ENCODE data around the gene IFIT5. TPM values are rescaled to one million over a fixed set of nuclear protein-coding genes. Genes with fewer than 3 reads are reported as not detected.
"Not testable (repeated sequence)": the region's sequence is repeated elsewhere in the genome, so short reads cannot be mapped to it uniquely, and the experiment has no call there.

The IFIT5 gene
- total and polyA plus RNA-seq, 2 donors = 12.3 to 34.9 TPM

DNA sequence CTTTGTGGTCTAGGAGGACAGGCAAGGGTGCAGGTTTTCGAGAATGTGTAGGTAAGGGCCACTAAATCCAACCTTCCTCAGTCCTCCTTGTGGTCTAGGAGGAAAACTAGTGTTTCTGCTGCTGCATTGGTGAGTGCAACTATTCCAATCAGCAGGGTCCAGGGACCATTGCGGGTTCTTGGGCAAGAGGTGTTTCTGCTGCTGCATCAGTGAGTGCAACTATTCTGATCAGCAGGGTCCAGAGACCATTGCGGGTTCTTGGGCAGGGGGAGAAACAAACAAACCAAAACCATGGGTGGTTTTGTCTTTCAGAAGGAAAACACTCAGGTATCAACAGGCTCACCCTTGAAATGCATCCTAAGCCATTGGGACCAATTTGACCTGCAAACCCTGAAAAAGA is 6.6 kb upstream of the IFIT5 start:
- WGBS = over 99% methylated on average over 3 of the region's 3 CpGs
- not testable (repeated sequence) for H3K36me3 ChIP-seq (ENCODE audit: insufficient read depth); DNase-seq (ENCODE audit: extremely low spot score); H3K27ac ChIP-seq (ENCODE audit: low read depth); H3K4me3 ChIP-seq (ENCODE audit: low read depth, low read length); H3K4me1 ChIP-seq (ENCODE audit: insufficient read depth)

DNA sequence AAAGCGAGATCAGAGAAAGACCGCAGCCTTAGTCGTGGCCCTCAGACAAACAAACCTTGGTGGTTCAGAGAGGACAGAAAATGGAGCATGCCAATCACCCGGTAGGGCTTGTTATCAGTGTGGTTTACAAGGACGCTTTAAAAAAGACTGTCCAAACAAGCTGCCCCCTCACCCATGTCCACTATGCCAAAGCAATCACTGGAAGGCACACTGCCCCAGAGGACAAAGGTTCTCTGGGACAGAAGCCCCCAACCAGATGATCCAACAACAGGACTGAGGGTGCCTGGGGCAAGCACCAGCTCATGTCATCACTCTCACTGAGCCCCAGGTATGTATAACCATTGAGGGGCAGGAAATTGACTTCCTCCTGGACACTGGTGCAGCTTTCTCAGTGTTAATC is 5.1 kb upstream of the IFIT5 start:
- DNase-seq (ENCODE audit: extremely low spot score); H3K27ac ChIP-seq (ENCODE audit: low read depth); H3K4me1 ChIP-seq (ENCODE audit: insufficient read depth); H3K4me3 ChIP-seq (ENCODE audit: low read depth, low read length); H3K36me3 ChIP-seq (ENCODE audit: insufficient read depth): not testable (repeated sequence)
- WGBS = 95% methylated on average over 5 of the region's 5 CpGs

DNA sequence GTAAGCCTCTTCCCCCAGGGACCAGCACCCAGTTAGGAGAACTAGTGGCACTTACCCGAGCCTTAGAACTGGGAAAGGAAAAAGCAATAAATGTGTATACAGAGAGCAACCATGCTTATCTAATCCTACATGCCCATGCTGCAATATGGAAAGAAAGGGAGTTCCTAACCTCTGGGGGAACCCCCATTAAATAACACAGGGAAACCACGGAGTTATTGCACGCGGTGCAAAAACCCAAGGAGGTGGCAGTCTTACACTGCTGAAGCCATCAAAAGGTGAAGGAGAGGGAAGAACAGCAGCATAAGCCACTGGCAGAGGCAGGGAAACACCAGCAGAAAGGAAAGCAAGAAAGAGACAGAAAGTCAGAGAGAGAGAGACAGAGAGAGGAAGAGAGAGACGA is 3.8 kb upstream of the IFIT5 start:
- not testable (repeated sequence) for H3K4me3 ChIP-seq (ENCODE audit: low read depth, low read length); H3K36me3 ChIP-seq (ENCODE audit: insufficient read depth); DNase-seq (ENCODE audit: extremely low spot score); H3K27ac ChIP-seq (ENCODE audit: low read depth); H3K4me1 ChIP-seq (ENCODE audit: insufficient read depth)
- WGBS = 94% methylated on average over 5 of the region's 5 CpGs

DNA sequence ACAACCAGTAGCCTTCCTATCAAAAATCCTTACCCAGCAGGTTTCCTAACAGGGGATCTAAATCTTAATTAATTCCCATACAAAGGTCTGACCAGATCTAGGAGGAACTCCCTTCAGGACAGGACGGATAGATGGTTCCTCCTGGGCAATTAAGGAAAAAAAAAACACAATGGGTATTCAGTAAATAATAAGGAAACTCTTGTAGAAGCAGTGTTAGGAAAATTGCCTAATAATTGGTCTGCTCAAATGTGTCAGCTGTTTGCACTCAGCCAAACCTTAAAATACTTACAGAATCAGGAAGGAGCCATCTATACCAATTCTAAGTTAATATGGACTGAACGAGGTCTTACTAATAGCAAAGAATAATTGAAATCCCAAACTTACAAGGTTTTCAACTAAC is 3.2 kb upstream of the IFIT5 start:
- DNase-seq (ENCODE audit: extremely low spot score); H3K4me1 ChIP-seq (ENCODE audit: insufficient read depth); H3K4me3 ChIP-seq (ENCODE audit: low read depth, low read length); H3K36me3 ChIP-seq (ENCODE audit: insufficient read depth); H3K27ac ChIP-seq (ENCODE audit: low read depth): not testable (repeated sequence)
- WGBS = 87% methylated on average over 2 of the region's 2 CpGs

DNA sequence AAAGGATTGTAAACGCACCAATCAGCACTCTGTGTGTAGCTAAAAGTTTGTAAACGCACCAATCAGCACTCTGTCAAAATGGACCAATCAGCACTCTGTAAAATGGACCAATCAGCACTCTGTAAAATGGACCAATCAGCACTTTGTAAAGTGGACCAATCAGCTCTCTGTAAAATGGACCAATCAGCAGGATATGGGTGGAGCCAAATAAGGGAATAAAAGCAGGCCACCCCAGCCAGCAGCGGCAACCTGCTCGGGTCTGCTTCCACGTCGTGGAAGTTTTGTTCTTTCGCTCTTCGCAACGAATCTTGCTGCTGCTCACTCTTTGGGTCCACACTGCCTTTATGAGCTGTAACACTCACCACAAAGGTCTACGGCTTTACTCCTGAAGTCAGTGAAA is 2.1 kb upstream of the IFIT5 start:
- not testable (repeated sequence) for H3K4me3 ChIP-seq (ENCODE audit: low read depth, low read length); H3K36me3 ChIP-seq (ENCODE audit: insufficient read depth); DNase-seq (ENCODE audit: extremely low spot score); H3K4me1 ChIP-seq (ENCODE audit: insufficient read depth); H3K27ac ChIP-seq (ENCODE audit: low read depth)
- WGBS = 86% methylated on average over 10 of the region's 10 CpGs

DNA sequence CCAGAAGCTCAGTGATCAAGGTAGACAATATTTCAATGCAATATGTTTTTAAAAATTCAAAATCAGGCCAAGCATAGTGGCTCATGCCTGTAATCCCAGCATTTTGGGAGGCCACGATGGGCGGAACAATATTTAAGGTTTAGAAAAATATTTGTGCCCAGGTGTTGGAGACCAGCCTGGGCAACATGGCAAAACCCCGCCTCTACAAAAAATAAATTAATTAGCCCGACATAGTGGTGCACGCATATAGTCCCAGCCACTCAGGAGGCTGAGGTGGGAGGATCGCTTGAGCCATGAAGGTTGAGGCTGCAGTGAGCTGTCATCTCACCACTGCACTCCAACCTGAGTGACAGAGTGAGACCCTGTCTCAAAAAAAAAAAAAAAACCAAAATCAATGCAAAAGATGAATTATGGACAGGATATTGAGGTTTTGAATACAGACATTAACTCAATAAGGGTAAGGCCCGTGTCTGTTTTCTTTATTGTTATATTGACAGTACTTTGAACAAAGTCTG is 913 bp upstream of the IFIT5 start:
- no peak for DNase-seq (ENCODE audit: extremely low spot score)
- Histone ChIP-seq H3K4me1 (ENCODE audit: insufficient read depth) (no peaks in the 10 kb centered on the region), H3K36me3 (ENCODE audit: insufficient read depth) (no peaks in the 10 kb centered on the region), H3K27ac (ENCODE audit: low read depth) (peak overlapping the region; percentile 95), H3K4me3 (ENCODE audit: low read depth, low read length) (no peak overlapping the region)
- 85% methylated on average over 7 of the region's 7 CpGs for WGBS

DNA sequence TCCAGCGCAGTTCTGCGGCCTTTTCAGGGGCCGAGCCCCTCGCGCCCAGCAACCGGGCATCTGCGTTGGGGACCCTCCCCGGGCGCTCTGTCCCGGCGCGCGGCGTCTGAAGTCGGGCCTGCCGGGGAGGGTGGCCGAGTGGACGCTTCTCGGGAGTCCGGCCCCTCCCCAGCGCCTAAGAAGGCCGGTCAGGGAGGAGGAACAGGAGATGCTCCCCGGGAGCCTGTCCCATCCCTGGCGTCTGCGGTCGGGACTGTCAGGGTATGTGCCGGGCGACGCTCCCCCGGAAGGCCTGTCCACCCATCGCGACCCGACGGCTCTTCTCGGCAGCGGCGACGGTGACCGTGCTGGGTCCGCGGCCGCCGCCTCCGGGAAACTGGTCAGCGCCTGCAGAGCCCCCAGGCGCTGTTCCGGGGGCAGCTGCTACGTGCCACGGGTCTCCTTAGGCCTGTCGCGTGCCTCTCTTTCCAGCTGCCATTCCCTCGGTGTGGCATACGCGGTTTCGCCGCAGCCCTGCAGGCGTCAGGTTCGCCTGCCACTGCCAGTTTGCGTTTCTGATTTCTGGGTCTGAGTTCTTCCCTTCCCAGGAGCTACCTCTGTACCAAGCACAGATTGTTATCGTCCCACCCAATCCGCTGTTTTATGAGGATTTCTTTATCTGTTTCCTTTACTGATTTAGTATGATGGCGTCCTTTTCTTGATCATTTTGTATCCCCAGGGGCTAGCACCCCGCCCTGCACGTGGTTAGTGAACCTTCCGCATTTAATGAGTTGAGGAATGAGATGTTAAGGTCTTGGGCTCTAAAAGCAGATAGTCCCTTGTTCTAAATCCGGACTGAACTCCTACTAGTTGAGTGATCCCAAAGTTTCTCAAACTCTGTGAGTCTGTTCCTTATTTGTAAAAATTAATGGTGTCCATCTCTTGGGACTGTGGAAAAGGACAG is 782 bp downstream of the IFIT5 start:
- DNase-seq (ENCODE audit: extremely low spot score) = no peak

DNA sequence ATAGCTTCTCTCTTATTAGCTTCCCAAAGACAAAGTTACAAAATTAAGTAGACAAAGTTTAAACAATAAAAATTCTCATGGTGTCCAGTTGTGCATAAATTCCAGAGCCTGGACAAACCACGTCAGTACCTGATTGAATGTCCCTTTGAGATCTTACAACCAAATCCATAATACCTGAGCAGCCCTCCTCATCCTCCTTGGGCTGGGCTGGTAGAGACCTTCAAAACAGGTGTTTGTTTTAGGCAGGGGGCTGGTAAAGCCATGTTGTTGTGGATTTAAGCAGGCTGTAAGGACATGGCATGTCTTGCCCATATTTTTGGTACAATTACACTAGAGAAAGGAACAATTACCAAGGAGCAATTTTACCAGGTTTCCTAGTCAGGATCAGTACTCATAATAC is 2.1 kb downstream of the IFIT5 start:
- no peak for DNase-seq (ENCODE audit: extremely low spot score)
- 90% methylated on average over 1 of the region's 1 CpG for WGBS
- H3K27ac ChIP-seq (ENCODE audit: low read depth) = no peak overlapping the region
- no peaks in the 10 kb centered on the region for H3K36me3 ChIP-seq (ENCODE audit: insufficient read depth)
- no peak overlapping the region for H3K4me3 ChIP-seq (ENCODE audit: low read depth, low read length)
- no peaks in the 10 kb centered on the region for H3K4me1 ChIP-seq (ENCODE audit: insufficient read depth)

More for the DNA sequence above, 782 bp downstream of the IFIT5 start:
- WGBS = 1% methylated on average over 66 of the region's 66 CpGs
- Histone ChIP-seq H3K27ac (ENCODE audit: low read depth) (peak overlapping the region; percentile 95), H3K36me3 (ENCODE audit: insufficient read depth) (no peaks in the 10 kb centered on the region), H3K4me3 (ENCODE audit: low read depth, low read length) (peak overlapping the region; percentile 83), H3K4me1 (ENCODE audit: insufficient read depth) (no peaks in the 10 kb centered on the region)

DNA sequence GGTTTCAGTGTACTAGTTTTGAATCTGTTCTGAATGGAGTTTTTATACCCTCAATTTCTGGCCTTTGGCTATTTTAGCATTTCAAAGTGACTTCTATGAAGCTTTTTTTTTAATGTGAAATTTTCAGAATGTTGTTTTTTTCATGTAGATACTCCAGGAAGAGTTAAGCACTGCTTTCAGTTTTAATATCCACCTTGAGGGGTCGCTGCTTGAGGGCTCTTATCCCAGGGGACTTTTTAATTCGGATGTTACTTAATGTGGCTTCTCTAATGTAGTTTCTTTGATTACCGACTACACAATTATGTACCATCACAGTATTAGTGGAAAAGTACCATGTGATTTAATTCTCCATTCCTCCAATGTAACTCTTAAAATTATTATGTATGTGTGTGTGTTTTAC is 5.2 kb downstream of the IFIT5 start:
- Histone ChIP-seq H3K27ac (ENCODE audit: low read depth) (no peak overlapping the region), H3K36me3 (ENCODE audit: insufficient read depth) (no peaks in the 10 kb centered on the region), H3K4me3 (ENCODE audit: low read depth, low read length) (no peak overlapping the region), H3K4me1 (ENCODE audit: insufficient read depth) (no peaks in the 10 kb centered on the region)
- 45% methylated on average over 3 of the region's 3 CpGs for WGBS
- DNase-seq (ENCODE audit: extremely low spot score) = no peak

DNA sequence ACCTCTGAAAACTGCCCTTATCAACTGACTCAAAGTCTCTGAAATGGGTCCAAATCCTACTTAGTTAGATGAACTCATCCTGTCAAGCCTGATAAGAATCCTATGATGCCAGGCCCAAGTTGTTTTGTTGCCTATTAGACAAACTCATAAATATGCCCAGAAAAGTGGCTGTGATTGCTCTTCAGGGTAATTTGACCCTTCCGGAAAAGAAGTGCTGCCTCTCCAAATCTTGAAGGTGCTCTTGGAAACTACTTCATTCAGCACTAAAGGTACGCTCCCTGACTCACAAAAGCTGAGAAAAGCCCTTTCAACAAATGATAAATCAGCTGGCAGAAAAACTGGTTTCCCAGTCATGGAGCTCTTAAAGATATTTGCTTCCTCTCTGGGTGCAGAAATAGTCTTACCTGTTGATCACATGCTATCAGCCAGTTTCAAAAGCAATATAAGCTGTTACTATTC is 6.7 kb downstream of the IFIT5 start:
- 84% methylated on average over 2 of the region's 2 CpGs for WGBS
- no peaks in the 10 kb centered on the region for H3K36me3 ChIP-seq (ENCODE audit: insufficient read depth)
- H3K4me3 ChIP-seq (ENCODE audit: low read depth, low read length) = no peak overlapping the region
- no peak overlapping the region for H3K27ac ChIP-seq (ENCODE audit: low read depth)
- peak; percentile 57 for DNase-seq (ENCODE audit: extremely low spot score)
- no peaks in the 10 kb centered on the region for H3K4me1 ChIP-seq (ENCODE audit: insufficient read depth)

DNA sequence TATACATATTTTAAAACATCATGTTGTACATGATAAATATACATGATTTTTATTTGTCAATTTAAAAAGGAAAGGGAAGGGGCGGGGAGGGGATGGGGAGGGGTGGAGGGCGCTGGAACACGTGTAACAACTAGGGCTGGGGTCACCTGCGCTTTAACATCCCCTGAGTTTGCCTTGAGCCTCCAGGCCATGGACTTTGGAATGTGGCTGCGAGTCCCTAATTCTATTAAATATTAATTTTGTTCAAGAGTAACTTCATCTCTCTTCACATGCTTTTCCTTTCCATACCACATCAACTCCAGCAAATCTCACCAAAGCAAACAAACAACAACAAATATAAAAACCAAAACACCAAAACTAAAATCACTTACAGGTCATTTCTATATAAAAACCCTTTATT is 10.6 kb downstream of the IFIT5 start:
- Histone ChIP-seq H3K36me3 (ENCODE audit: insufficient read depth) (no peaks in the 10 kb centered on the region), H3K27ac (ENCODE audit: low read depth) (no peak overlapping the region), H3K4me1 (ENCODE audit: insufficient read depth) (no peaks in the 10 kb centered on the region), H3K4me3 (ENCODE audit: low read depth, low read length) (no peak overlapping the region)
- 89% methylated on average over 5 of the region's 5 CpGs for WGBS
- no peak for DNase-seq (ENCODE audit: extremely low spot score)

DNA sequence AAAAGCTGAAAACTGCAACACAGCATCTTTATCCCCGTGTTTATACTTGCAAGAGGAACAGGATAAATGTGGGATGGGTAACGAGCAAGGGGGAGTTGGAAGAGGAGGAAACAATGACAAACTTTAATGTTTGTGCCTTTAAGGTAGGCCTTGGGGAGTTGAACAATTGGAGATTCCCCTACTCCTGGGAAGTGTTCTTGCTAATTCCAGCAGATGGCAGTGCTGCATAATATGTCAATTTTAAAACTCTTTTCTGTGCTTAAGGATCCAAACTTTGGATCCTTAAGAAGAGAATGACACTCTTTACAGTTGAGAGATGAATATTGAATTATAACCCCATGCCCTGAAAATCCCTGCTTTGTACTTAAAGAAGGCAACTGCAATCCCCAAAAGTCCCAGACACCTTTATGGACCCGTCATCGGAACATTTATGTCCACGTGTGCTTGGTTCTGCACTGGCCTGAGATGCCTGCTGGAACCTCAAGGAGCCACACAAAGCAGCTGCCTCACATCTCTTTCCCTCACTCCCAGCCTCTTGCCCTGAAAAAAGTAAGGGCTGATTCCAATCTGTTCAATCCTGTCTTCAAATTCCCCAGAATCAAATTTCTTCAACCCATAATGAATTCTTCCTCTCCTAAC is 12.0 kb downstream of the IFIT5 start:
- Histone ChIP-seq H3K4me1 (ENCODE audit: insufficient read depth) (no peaks in the 10 kb centered on the region), H3K4me3 (ENCODE audit: low read depth, low read length) (no peak overlapping the region), H3K36me3 (ENCODE audit: insufficient read depth) (no peaks in the 10 kb centered on the region), H3K27ac (ENCODE audit: low read depth) (no peak overlapping the region)
- DNase-seq (ENCODE audit: extremely low spot score) = peak; percentile 8
- WGBS = 54% methylated on average over 5 of the region's 5 CpGs

DNA sequence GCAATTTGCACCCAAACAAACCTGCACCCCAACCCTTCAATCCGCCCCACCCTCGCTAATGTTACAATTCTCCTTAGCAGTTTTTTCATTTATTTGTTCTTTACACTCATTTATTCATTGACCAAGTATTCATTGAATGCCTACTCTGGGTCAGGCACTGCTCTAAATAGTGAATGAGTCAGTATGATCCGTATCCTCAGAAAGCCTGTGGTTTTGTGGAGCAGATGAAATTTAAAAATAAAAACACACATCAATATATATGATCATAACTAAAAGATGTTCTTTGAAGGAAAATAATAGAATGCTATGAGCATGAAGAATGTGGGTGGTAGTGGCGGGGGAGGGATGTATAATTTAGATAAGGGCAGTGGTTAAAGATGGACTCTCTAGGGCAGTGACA is 13.3 kb downstream of the IFIT5 start:
- no peak for DNase-seq (ENCODE audit: extremely low spot score)
- Histone ChIP-seq H3K36me3 (ENCODE audit: insufficient read depth) (no peaks in the 10 kb centered on the region), H3K4me3 (ENCODE audit: low read depth, low read length) (no peak overlapping the region), H3K27ac (ENCODE audit: low read depth) (no peak overlapping the region), H3K4me1 (ENCODE audit: insufficient read depth) (no peaks in the 10 kb centered on the region)
- 90% methylated on average over 4 of the region's 4 CpGs for WGBS

DNA sequence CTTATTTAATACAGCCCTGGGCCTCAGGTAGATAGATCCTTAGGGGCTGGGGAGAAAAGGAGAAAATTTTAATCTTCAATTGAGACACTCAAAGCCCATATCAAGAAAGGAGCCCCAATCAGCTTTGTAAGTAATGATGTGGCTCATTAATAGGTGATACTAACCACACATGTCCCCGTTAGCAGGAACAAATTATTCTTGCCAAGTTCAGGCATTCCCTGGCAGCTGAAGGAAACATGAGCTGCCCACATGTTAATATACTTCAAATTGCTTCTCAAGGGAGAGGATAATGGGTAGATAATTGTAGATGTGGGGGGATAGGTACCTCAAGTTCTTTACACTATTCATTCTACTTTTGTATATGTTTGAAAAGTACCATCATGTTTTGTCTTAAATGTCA is 14.5 kb downstream of the IFIT5 start:
- Histone ChIP-seq H3K36me3 (ENCODE audit: insufficient read depth) (no peaks in the 10 kb centered on the region), H3K4me3 (ENCODE audit: low read depth, low read length) (no peak overlapping the region), H3K27ac (ENCODE audit: low read depth) (no peak overlapping the region), H3K4me1 (ENCODE audit: insufficient read depth) (no peaks in the 10 kb centered on the region)
- no peak for DNase-seq (ENCODE audit: extremely low spot score)
- 77% methylated on average over 1 of the region's 1 CpG for WGBS

Data from urinary bladder (tissue), 4 donors.